ENCODE data around the gene CYP26B1. TPM values are rescaled to one million over a fixed set of nuclear protein-coding genes. Genes with fewer than 3 reads are reported as not detected.

CYP26B1 gene
- total RNA-seq, 1 donor from 2014 or later: 1.2 TPM

GRCh38 chr2:72134997-72135800 is 12.5 kb downstream of the CYP26B1 start:
- Histone ChIP-seq H4K20me1 (ENCODE audit: insufficient read depth, low read length) (no peaks in the 10 kb centered on the region), H3K9ac (ENCODE audit: low read length) (no peak overlapping the region), H3K4me2 (ENCODE audit: low read length) (no peak overlapping the region), H3K36me3 (ENCODE audit: insufficient read depth, low read length) (no peaks in the 10 kb centered on the region), H2AFZ (ENCODE audit: low read depth, low read length) (no peak overlapping the region), H3K4me3 (ENCODE audit: insufficient read depth, low read depth, low read length) (no peak overlapping the region), H3K27ac (ENCODE audit: low read depth, low read length) (no peak overlapping the region), H3K27me3 (ENCODE audit: insufficient read depth, low read length) (no peaks in the 10 kb centered on the region), H3K79me2 (ENCODE audit: insufficient read depth, low read length) (no peaks in the 10 kb centered on the region), H3K9me3 (ENCODE audit: insufficient read depth, low read depth, low read length) (no peaks in the 10 kb centered on the region), H3K4me1 (ENCODE audit: insufficient read depth, low read length) (no peaks in the 10 kb centered on the region)
- Mint-ChIP-seq H3K27ac (ENCODE audit: unreplicated experiment) (no peak overlapping the region), H3K4me1 (ENCODE audit: low read depth, unreplicated experiment) (peaks cover 2% of the 10 kb centered on the region), H3K27me3 (ENCODE audit: low read depth, unreplicated experiment) (peaks cover 52% of the 10 kb centered on the region), H3K4me3 (ENCODE audit: unreplicated experiment) (no peak overlapping the region), H3K9me3 (ENCODE audit: unreplicated experiment) (peaks cover 2% of the 10 kb centered on the region), H3K36me3 (ENCODE audit: low read depth, unreplicated experiment) (no peaks in the 10 kb centered on the region)
- FAIRE-seq (no peak), DNase-seq (ENCODE audit: low read depth) (no peak)
- TF ChIP-seq, protein P1, sequence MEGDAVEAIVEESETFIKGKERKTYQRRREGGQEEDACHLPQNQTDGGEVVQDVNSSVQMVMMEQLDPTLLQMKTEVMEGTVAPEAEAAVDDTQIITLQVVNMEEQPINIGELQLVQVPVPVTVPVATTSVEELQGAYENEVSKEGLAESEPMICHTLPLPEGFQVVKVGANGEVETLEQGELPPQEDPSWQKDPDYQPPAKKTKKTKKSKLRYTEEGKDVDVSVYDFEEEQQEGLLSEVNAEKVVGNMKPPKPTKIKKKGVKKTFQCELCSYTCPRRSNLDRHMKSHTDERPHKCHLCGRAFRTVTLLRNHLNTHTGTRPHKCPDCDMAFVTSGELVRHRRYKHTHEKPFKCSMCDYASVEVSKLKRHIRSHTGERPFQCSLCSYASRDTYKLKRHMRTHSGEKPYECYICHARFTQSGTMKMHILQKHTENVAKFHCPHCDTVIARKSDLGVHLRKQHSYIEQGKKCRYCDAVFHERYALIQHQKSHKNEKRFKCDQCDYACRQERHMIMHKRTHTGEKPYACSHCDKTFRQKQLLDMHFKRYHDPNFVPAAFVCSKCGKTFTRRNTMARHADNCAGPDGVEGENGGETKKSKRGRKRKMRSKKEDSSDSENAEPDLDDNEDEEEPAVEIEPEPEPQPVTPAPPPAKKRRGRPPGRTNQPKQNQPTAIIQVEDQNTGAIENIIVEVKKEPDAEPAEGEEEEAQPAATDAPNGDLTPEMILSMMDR (IDR thresholded peaks at IDR 0.05; ENCODE audit: insufficient read depth, low read depth, low read length): no peak
- TF ChIP-seq EZH2 (IDR thresholded peaks at IDR 0.05; ENCODE audit: insufficient read depth, low read length): no peak

DNA sequence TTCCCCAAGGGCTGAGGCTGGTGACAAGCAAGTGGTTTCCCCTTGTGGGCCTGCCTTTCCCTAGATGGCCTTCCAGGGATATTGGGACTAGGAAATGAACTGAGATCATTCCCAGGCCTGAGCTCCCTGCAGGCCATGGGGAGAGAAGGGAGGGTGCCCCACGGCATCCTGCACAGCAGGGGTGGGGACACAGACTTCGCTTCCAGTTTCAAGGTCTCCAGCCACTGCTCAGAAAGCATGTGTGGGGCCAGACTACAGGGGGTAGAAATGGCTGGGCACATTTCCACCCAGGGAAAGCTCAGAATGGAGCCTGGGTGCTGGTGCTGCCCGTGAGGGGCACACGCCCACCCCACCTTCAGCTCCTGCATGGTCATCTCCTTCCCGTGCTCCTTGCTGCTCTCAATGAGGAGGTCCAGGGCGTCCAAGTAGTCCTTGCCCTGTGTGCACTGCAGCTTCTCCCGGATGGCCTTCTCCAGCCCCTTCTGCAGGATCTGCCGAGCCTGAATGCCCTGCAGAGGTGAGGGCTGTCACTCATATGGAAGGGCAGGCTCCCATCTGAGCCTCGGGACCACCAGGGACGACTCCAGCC is 13.2 kb downstream of the CYP26B1 start:
- Mint-ChIP-seq H3K4me3 (ENCODE audit: unreplicated experiment) (no peak overlapping the region), H3K36me3 (ENCODE audit: low read depth, unreplicated experiment) (no peaks in the 10 kb centered on the region), H3K27me3 (ENCODE audit: low read depth, unreplicated experiment) (peaks cover 52% of the 10 kb centered on the region), H3K4me1 (ENCODE audit: low read depth, unreplicated experiment) (peaks cover 3% of the 10 kb centered on the region), H3K9me3 (ENCODE audit: unreplicated experiment) (peaks cover 2% of the 10 kb centered on the region), H3K27ac (ENCODE audit: unreplicated experiment) (no peak overlapping the region)
- no peaks in the 10 kb centered on the region for H3K79me2 ChIP-seq (ENCODE audit: insufficient read depth, low read length)
- H3K36me3 ChIP-seq (ENCODE audit: insufficient read depth, low read length): no peaks in the 10 kb centered on the region
- H3K27ac ChIP-seq (ENCODE audit: low read depth, low read length): no peak overlapping the region
- H3K27me3 ChIP-seq (ENCODE audit: insufficient read depth, low read length): peaks cover 3% of the 10 kb centered on the region
- FAIRE-seq (no peak), DNase-seq (ENCODE audit: low read depth) (no peak)
- no peaks in the 10 kb centered on the region for H3K9me3 ChIP-seq (ENCODE audit: insufficient read depth, low read depth, low read length)
- no peak overlapping the region for H3K9ac ChIP-seq (ENCODE audit: low read length)
- H2AFZ ChIP-seq (ENCODE audit: low read depth, low read length): no peak overlapping the region
- no peaks in the 10 kb centered on the region for H3K4me1 ChIP-seq (ENCODE audit: insufficient read depth, low read length)
- H4K20me1 ChIP-seq (ENCODE audit: insufficient read depth, low read length): no peaks in the 10 kb centered on the region
- no peak overlapping the region for H3K4me2 ChIP-seq (ENCODE audit: low read length)
- H3K4me3 ChIP-seq (ENCODE audit: insufficient read depth, low read depth, low read length): no peak overlapping the region
- TF ChIP-seq, protein P1 (IDR thresholded peaks at IDR 0.05; ENCODE audit: insufficient read depth, low read depth, low read length): no peak
- no peak for TF ChIP-seq EZH2 (IDR thresholded peaks at IDR 0.05; ENCODE audit: insufficient read depth, low read length)

Measured in astrocyte (in vitro differentiated cells and primary cell).